ENCODE data around the gene ABT1.

Gene ABT1

DNA sequence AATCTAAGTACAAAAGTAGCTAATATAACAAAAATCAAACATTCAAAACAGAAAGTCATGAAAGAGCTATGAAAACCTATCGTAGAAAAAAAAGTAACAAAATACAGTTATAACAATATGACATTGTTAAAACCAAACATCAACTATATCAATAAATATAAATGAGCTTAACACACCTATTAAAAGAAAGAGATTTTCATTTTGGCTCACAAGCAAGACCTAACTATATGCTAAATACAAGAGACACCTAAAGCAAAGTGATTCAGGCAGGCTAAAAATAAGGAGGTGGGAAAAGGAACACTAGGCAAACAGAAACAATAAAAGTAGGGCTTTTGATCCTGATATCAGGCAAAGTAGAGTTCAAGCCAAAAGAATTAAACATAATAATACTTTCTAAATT, 49.3 kb downstream of the ABT1 start:
- no CpG with 5 or more reads among the region's 1 CpG for WGBS, 2 experiments (ENCODE audit: insufficient coverage in 2 of 2)
- no peaks in the 10 kb centered on the region for H3K4me1 ChIP-seq (ENCODE audit: control insufficient read depth, insufficient read depth, low read length, poor library complexity, severe bottlenecking)
- no peak overlapping the region for H3K27ac ChIP-seq (ENCODE audit: low read depth, low read length, severe bottlenecking)
- H3K4me3 ChIP-seq (ENCODE audit: extremely low read depth, insufficient read depth, low read length, poor library complexity, severe bottlenecking), result no peak overlapping the region
- peaks cover 57% of the 10 kb centered on the region for H3K36me3 ChIP-seq (ENCODE audit: control insufficient read depth, insufficient read depth, low read length)
- peaks cover 32% of the 10 kb centered on the region for H3K9me3 ChIP-seq (ENCODE audit: control insufficient read depth, low read length)
